Measurements from ENCODE around the gene SRPK2. TPM values are rescaled to one million over a fixed set of nuclear protein-coding genes. Genes with fewer than 3 reads are reported as not detected.

SRPK2 gene
- total RNA-seq, 1 experiment from 2014 or later, result 28.4 TPM

DNA sequence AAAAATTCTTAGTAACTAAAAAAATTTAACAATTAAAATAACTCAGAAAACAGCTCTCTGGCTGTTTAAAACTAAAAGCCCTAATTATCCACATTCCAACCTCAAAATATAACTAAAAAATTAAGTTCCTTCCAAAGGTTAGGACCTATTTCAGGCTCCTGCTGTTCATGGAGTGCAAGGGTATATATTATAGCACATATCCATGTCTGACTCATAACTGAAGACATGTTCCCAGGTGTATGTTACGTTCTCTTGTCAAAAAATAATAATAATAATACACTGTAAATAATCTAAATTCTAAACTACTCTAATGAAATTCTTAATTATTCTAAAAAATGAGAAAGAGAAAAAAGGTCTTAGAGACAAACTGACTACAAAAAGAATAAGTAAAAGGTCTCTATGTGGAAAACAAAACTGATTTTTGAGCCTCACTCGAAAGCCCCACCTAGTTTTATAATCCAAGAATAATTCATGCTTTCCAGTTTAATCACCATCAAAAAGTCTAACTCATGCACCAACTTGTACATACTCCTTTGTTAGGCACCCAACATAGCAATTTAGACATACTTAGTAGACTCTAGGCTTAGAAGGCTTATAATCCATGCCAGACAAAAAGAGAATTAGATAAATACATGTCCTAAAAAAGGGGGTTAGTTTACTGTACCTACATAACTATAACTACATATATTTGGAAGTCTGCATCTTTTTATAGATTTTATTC, 203.3 kb downstream of the SRPK2 start:
- no peak for DNase-seq
- Histone ChIP-seq H3K27me3 (ENCODE audit: control insufficient read depth, insufficient read depth, low read length) (no peaks in the 10 kb centered on the region), H3K4me3 (ENCODE audit: insufficient read depth, low read depth, low read length) (no peak overlapping the region), H3K36me3 (replicated peaks; ENCODE audit: control insufficient read depth, insufficient read depth, low read length) (no peaks in the 10 kb centered on the region)

DNA sequence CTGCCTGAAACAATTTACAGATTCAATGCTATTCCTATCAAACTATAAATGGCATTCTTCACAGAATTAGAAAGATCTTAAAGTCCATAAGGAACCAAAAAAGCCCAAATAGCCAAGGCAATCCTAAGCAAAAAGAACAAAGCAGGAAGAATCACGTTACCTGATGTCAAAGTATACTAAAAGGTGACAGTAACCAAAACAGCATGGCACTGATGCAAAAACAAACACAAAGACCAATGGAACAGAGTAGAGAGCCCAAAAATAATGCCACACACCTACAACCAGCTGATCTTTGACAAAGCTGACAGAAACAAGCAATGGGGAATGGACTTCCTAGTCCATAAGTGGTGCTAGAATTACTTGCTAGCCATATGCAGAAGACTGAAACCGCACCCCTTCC, 208.7 kb downstream of the SRPK2 start:
- no peak for DNase-seq
- no peaks in the 10 kb centered on the region for H3K36me3 ChIP-seq (replicated peaks; ENCODE audit: control insufficient read depth, insufficient read depth, low read length)
- H3K27me3 ChIP-seq (ENCODE audit: control insufficient read depth, insufficient read depth, low read length), result no peaks in the 10 kb centered on the region
- no peak overlapping the region for H3K4me3 ChIP-seq (ENCODE audit: insufficient read depth, low read depth, low read length)

DNA sequence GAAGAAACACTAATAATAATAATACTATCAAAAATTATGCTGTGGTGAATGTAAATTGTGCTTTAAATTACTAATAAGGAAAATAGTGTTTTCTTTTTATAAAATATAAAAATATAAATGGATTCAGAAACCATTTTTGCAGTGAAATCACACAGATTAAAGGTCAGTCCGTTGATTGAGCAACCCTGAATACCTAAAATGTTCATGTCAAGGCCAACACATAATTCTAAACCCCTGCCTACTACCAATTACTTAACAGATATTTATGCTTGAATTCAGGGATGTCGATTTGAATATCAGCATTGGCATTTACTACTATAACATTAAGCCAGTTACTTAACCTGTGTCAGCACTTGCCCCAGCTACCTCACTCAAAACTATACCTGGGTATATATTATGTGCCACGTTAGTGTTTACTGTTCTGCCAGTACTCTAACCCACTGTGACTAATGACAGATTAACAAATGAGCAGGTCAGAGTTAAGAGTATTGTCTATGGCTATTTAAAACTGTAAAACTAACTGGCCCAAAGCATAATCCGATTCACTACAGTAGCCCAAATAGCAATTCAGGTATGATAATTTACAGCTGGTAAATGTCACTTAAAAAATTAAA, 209.7 kb downstream of the SRPK2 start:
- DNase-seq, result no peak
- Histone ChIP-seq H3K36me3 (replicated peaks; ENCODE audit: control insufficient read depth, insufficient read depth, low read length) (no peaks in the 10 kb centered on the region), H3K27me3 (ENCODE audit: control insufficient read depth, insufficient read depth, low read length) (no peaks in the 10 kb centered on the region), H3K4me3 (ENCODE audit: insufficient read depth, low read depth, low read length) (no peak overlapping the region)

DNA sequence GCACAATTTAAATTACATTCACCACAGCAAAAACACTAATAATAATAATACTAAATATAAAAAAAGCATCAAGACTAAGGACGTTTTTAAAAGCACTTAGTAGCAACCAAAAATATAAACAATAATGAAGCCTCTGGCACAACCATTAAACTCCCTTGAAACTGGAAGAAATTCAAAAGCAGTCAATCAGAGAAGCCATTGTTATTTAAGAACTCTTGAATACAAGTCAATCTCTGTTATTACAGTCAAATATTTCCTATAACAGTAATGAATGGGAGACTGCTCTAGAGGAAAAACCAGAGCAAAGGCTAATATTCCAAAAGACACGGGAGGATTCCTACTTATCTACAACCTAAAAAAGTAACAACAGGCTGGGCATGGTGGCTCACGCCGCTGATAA, 210.5 kb downstream of the SRPK2 start:
- DNase-seq, result no peak
- no peaks in the 10 kb centered on the region for H3K27me3 ChIP-seq (ENCODE audit: control insufficient read depth, insufficient read depth, low read length)
- no peaks in the 10 kb centered on the region for H3K36me3 ChIP-seq (replicated peaks; ENCODE audit: control insufficient read depth, insufficient read depth, low read length)
- no peak overlapping the region for H3K4me3 ChIP-seq (ENCODE audit: insufficient read depth, low read depth, low read length)

DNA sequence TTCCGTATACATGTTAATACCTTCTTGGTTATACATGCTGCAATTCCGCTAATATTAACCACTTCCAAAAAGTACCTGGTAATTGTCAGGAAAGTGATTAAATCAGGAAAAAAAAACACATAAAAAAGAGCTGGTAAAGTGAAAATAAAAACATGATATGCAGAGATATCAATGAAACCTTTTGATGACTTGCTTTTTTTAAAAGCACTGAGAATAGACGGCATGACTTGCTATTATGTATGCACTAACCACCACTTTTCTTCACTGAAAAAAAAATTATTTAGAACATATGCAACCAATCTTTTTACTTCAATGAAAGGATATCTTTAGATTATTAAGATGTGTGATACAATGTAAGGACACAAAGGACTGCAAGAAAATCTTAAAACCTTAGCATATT, 211.7 kb downstream of the SRPK2 start:
- no peaks in the 10 kb centered on the region for H3K27me3 ChIP-seq (ENCODE audit: control insufficient read depth, insufficient read depth, low read length)
- no peak for DNase-seq
- no peaks in the 10 kb centered on the region for H3K36me3 ChIP-seq (replicated peaks; ENCODE audit: control insufficient read depth, insufficient read depth, low read length)
- H3K4me3 ChIP-seq (ENCODE audit: insufficient read depth, low read depth, low read length), result no peak overlapping the region

DNA sequence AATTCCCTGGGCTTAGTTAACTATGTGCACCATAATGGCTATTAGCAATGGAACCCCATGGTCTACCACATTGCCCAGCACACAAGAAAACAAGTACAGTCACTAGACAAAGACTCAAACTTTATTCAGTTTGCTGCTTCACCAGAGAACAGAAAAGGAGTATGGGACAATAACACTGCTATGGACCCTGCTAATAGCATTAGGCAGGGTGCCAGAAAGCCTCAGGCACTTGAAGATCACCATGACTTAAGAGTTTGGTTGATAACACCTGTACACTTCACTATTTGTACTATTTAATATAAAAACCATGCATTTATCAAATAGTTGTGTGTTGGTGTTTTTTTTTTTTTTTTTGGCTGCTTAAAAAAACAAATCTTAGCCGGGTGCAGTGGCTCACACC, 215.1 kb downstream of the SRPK2 start:
- Histone ChIP-seq H3K27me3 (ENCODE audit: control insufficient read depth, insufficient read depth, low read length) (no peaks in the 10 kb centered on the region), H3K36me3 (replicated peaks; ENCODE audit: control insufficient read depth, insufficient read depth, low read length) (0 out of 2 replicates have a peak, but pooled peaks cover 1% of the 10 kb centered on the region), H3K4me3 (ENCODE audit: insufficient read depth, low read depth, low read length) (no peak overlapping the region)
- no peak for DNase-seq

DNA sequence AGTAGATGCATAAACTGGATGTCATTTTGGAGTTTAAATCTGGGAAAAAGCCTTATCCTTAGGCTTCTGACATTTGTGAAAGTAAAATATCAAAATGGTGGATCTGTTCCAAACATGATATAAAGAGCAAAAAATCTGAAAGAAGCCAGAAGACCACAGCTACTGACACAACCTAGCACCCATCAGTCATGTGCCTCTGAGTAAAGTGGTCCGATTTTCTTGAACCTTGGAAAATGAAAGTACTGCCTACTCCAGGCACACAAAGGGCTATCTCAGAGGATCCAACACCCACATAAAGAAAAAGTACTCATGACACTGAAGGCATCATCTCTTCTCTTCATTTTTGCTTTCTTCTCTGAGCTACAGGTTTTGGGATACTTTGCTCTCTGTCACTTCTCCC, 224.0 kb downstream of the SRPK2 start:
- Histone ChIP-seq H3K4me3 (ENCODE audit: insufficient read depth, low read depth, low read length) (no peak overlapping the region), H3K27me3 (ENCODE audit: control insufficient read depth, insufficient read depth, low read length) (no peaks in the 10 kb centered on the region), H3K36me3 (replicated peaks; ENCODE audit: control insufficient read depth, insufficient read depth, low read length) (peaks cover 1% of the 10 kb centered on the region; the same call in 1 of the 2 replicates)
- DNase-seq, result no peak

DNA sequence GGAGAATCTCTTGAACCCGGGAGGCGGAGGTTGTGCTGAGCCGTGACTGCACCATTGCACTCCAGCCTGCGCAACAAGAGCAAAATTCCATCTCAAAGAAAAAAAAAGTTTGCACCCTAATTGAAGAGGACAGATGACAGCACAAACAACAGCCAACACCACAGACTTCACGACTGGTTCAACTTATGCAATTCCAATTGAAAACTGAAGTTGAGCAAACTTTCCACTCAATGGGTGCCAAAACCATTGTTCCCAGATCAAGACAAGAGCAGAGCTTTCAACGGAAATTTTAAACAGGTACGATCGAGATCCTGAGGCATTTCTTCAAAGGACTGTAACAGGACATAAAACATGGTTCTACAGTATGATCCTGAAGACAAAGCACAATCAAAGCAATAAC, 225.0 kb downstream of the SRPK2 start:
- H3K27me3 ChIP-seq (ENCODE audit: control insufficient read depth, insufficient read depth, low read length), result no peaks in the 10 kb centered on the region
- DNase-seq, result no peak
- no peak overlapping the region for H3K4me3 ChIP-seq (ENCODE audit: insufficient read depth, low read depth, low read length)
- H3K36me3 ChIP-seq (replicated peaks; ENCODE audit: control insufficient read depth, insufficient read depth, low read length), result no peaks in the 10 kb centered on the region; the same call in 1 of the 2 replicates

DNA sequence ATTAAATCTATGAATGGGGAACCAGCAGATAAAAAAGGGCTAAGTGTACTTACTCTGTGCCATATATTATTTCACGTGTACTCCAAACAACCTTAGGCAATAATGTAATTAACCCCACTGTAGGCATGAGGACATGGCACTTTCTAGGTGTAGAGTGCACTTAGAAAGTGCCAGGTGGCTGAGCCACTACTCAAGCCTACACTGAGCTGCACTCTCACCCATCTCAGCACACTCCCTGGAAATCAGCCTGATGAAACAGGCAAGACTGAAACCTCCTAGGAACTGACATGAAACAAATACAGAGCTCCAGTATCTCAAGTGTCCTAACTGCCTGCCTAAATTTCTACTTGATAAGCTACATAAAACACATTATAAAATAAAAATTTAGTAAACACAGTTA, 227.4 kb downstream of the SRPK2 start:
- H3K36me3 ChIP-seq (replicated peaks; ENCODE audit: control insufficient read depth, insufficient read depth, low read length), result no peaks in the 10 kb centered on the region
- no peak for DNase-seq
- no peak overlapping the region for H3K4me3 ChIP-seq (ENCODE audit: insufficient read depth, low read depth, low read length)
- no peaks in the 10 kb centered on the region for H3K27me3 ChIP-seq (ENCODE audit: control insufficient read depth, insufficient read depth, low read length)

DNA sequence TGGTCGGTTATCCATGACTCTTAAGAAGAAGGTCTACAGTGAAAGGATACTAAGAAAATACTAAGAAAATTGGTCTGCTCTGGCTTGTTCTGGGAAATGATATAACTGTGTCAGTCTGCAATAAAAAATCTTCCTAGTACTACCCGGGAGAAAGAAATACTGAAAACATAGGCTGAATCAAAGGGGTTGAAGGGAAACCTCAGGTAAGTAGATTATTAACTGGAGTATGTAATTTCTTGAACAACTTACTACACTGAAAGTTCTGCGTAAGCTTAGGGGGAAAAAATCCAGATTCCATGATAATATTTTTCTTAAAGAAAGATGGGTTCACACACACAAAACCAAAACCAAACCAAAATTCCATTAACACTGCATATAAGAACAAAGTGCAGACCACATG, 231.4 kb downstream of the SRPK2 start:
- DNase-seq, result no peak
- no peak overlapping the region for H3K4me3 ChIP-seq (ENCODE audit: insufficient read depth, low read depth, low read length)
- H3K27me3 ChIP-seq (ENCODE audit: control insufficient read depth, insufficient read depth, low read length), result no peaks in the 10 kb centered on the region
- no peaks in the 10 kb centered on the region for H3K36me3 ChIP-seq (replicated peaks; ENCODE audit: control insufficient read depth, insufficient read depth, low read length)

DNA sequence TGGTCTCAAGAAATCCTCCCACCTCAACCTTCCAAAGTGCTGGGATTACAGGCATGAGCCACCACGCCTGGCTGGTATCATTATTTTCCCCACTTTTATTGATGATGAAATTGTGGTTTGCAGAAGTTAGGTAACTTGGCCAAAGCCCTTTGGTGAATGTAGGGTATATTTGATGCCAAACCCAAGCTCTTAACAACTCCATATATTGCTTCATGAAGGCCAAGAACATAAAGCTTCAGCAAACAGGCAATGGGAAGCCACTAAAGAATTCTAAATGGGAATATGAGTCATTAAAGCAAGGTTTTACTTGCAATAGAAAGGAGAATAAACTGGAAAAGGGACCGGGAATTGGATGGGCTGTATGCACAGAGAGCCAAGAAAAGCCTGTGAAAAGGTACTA, 232.0 kb downstream of the SRPK2 start:
- no peaks in the 10 kb centered on the region for H3K27me3 ChIP-seq (ENCODE audit: control insufficient read depth, insufficient read depth, low read length)
- no peak for DNase-seq
- no peaks in the 10 kb centered on the region for H3K36me3 ChIP-seq (replicated peaks; ENCODE audit: control insufficient read depth, insufficient read depth, low read length)
- H3K4me3 ChIP-seq (ENCODE audit: insufficient read depth, low read depth, low read length), result no peak overlapping the region

DNA sequence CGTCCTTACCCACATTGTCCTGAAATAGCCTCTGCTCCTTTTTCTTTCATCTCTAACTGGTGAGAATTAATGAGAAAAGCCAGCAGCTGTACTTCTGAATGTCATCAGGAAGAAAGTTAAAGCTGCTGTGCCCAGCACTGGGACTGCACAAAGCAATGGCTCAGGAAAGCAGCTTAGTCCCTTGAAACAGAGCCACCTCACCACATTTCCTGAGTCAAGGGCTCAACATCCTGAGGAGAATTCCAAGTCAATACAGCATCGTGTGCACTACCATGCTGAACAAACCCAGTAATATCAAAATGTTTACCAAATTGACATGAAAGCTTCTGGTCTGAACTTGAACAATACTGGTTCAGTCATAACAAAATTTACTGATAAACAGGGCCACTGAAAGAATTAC, 234.6 kb downstream of the SRPK2 start:
- Histone ChIP-seq H3K27me3 (ENCODE audit: control insufficient read depth, insufficient read depth, low read length) (no peaks in the 10 kb centered on the region), H3K4me3 (ENCODE audit: insufficient read depth, low read depth, low read length) (no peak overlapping the region), H3K36me3 (replicated peaks; ENCODE audit: control insufficient read depth, insufficient read depth, low read length) (no peaks in the 10 kb centered on the region)
- no peak for DNase-seq

DNA sequence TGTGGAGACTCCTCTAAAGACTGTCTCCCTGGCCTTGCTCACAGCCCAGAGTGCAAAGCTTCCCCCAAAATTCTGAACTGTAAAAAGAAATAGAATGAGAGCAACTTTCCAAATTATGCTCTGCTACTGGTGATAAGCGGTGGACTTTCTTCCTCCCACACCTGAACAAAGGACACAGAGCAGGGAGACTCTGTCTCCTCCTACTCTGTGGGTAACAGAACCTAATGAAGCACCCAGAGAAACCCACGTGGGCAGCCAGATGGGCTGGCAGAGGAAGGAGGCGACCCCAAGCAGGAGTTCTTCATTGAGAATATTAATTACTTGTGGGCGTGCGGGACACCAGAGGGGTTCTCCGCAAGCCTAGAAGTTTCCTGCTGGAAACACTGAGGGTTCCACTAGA, 235.2 kb downstream of the SRPK2 start:
- Histone ChIP-seq H3K27me3 (ENCODE audit: control insufficient read depth, insufficient read depth, low read length) (no peaks in the 10 kb centered on the region), H3K36me3 (replicated peaks; ENCODE audit: control insufficient read depth, insufficient read depth, low read length) (no peaks in the 10 kb centered on the region), H3K4me3 (ENCODE audit: insufficient read depth, low read depth, low read length) (no peak overlapping the region)
- DNase-seq, result no peak

DNA sequence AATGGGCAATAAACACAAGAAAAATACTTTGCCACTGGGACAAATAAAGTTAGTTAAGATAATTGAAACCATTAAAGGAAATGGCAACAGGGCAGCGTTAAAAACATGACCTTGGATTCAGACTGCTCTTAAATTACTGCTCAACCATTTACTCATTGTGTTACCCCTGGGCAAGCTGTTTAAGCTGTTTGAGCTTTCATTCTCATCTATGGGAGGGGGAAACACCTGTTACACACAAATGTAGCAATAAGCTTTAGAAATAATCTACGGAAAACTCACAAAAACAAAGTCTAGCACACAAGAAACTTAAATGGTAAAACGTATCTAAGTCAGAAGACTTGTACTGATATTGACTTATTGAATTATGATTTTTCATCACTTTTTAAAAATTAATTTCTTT, 237.6 kb downstream of the SRPK2 start:
- no peak overlapping the region for H3K4me3 ChIP-seq (ENCODE audit: insufficient read depth, low read depth, low read length)
- H3K36me3 ChIP-seq (replicated peaks; ENCODE audit: control insufficient read depth, insufficient read depth, low read length), result no peaks in the 10 kb centered on the region
- no peaks in the 10 kb centered on the region for H3K27me3 ChIP-seq (ENCODE audit: control insufficient read depth, insufficient read depth, low read length)
- no peak for DNase-seq

DNA sequence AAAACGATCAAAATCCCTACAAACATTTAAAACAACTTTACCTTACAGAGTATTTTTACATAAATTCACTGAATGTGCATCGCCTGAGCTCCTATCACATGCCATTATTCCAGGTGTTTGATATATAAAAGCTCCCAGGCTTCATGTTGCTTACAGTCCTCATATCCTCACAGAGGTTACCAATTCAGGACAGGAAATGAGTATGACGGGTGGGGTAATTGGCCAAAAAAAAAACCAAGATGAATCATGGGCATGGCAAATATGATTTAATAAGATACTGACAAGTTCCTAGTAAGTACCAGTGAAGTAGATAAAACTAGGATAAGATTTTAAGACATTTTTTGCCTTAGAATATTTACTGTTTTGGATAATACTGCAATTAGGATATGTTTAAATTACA, 238.9 kb downstream of the SRPK2 start:
- Histone ChIP-seq H3K36me3 (replicated peaks; ENCODE audit: control insufficient read depth, insufficient read depth, low read length) (no peaks in the 10 kb centered on the region), H3K4me3 (ENCODE audit: insufficient read depth, low read depth, low read length) (no peak overlapping the region), H3K27me3 (ENCODE audit: control insufficient read depth, insufficient read depth, low read length) (no peaks in the 10 kb centered on the region)
- DNase-seq, result no peak
